IMR-90 (cell line): Measurements from ENCODE around the gene MAGEB2. TPM values are rescaled to one million over a fixed set of nuclear protein-coding genes. Genes with fewer than 3 reads are reported as not detected.

Source experiments
- ATAC-seq: fragments of 200-7000 bp; cut with Tn5 transposase; 2 replicates; pipeline ENCODE4 v1.9.1; 2020; ENCODE audit warnings: low read depth, mild to moderate bottlenecking, moderate library complexity
- BruUV-seq: library from RNA; stranded (reverse); fragments of 400-500 nt; replicated peaks from 2 replicates; lab custom pipeline; 2021; lab: Mats Ljungman, UMichigan
- CTCF ChIA-PET: fragments of 300-600 bp; formaldehyde crosslinking; extraction: SDS; loops from one replicate; lab custom pipeline; 2021; ENCODE audit warnings: antibody characterized with exemption; lab: Yijun Ruan, JAX
- POLR2A ChIA-PET: fragments of 300-600 bp; sonication (Branson Sonifier 250); formaldehyde crosslinking; loops from one replicate; lab custom pipeline; 2022; ENCODE audit warnings: antibody characterized with exemption; ENCODE audit not compliant: unreplicated experiment; lab: Charles Lee
- DNase-seq: peaks from one replicate; pipeline ENCODE4 v3.0.0; 2013
- H2AFZ ChIP-seq: replicated peaks from 2 replicates; pipeline ENCODE3; 2013; ENCODE audit warnings: low read length, mild to moderate bottlenecking; ENCODE audit not compliant: poor library complexity
- H2AK5ac ChIP-seq: 2 replicates; pipeline ENCODE4 v1.6.1; 2013; ENCODE audit warnings: low read depth, low read length, inconsistent platforms
- H2AK9ac ChIP-seq: replicated peaks from 2 replicates; pipeline ENCODE3; 2013; ENCODE audit warnings: mild to moderate bottlenecking, low read depth, low read length, moderate library complexity; ENCODE audit not compliant: poor library complexity
- H2BK120ac ChIP-seq: 2 replicates; pipeline ENCODE4 v1.6.1; 2013; ENCODE audit warnings: low read depth, low read length, inconsistent platforms
- H2BK15ac ChIP-seq: 3 replicates; pipeline ENCODE4 v1.6.1; 2013; ENCODE audit warnings: low read depth, low read length, inconsistent platforms
- H2BK20ac ChIP-seq: 2 replicates; pipeline ENCODE4 v1.6.1; 2013; ENCODE audit warnings: low read depth, mild to moderate bottlenecking, inconsistent platforms, low read length, moderate library complexity
- H2BK5ac ChIP-seq: 2 replicates; pipeline ENCODE4 v1.6.1; 2013; ENCODE audit warnings: mild to moderate bottlenecking, low read depth, low read length, inconsistent platforms; ENCODE audit not compliant: poor library complexity, severe bottlenecking
- H3K14ac ChIP-seq: replicated peaks from 2 replicates; pipeline ENCODE4 v1.6.1; 2013; ENCODE audit warnings: low read depth, low read length, inconsistent platforms
- H3K18ac ChIP-seq: 2 replicates; pipeline ENCODE4 v1.6.1; 2013; ENCODE audit warnings: low read depth, low read length, control low read depth
- H3K23ac ChIP-seq: 2 replicates; pipeline ENCODE4 v1.6.1; 2013; ENCODE audit warnings: low read depth, low read length, inconsistent platforms
- H3K27ac ChIP-seq: 2 replicates; pipeline ENCODE4 v1.5.1; 2013; ENCODE audit warnings: mild to moderate bottlenecking, control low read depth, low read length; ENCODE audit not compliant: insufficient read depth
- H3K27me3 ChIP-seq: 2 replicates; pipeline ENCODE4 v1.6.1; 2013; ENCODE audit warnings: low read length; ENCODE audit not compliant: control insufficient read depth, insufficient read depth
- H3K36me3 ChIP-seq: 2 replicates; pipeline ENCODE4 v1.6.1; 2013; ENCODE audit warnings: low read length, mixed read lengths; ENCODE audit not compliant: control insufficient read depth, insufficient read depth
- H3K4ac ChIP-seq: 2 replicates; pipeline ENCODE4 v1.6.1; 2013; ENCODE audit warnings: low read depth, low read length, inconsistent platforms
- H3K4me1 ChIP-seq: 2 replicates; pipeline ENCODE4 v1.6.1; 2013; ENCODE audit warnings: low read length, mixed read lengths; ENCODE audit not compliant: control insufficient read depth, insufficient read depth
- H3K4me2 ChIP-seq: 2 replicates; pipeline ENCODE4 v1.6.1; 2013; ENCODE audit warnings: low read depth, mild to moderate bottlenecking, control low read depth, low read length, moderate library complexity
- H3K4me3 ChIP-seq: 2 replicates; pipeline ENCODE4 v1.5.1; 2013; ENCODE audit warnings: low read depth, mild to moderate bottlenecking, control low read depth, low read length, moderate library complexity; ENCODE audit not compliant: insufficient read depth
- H3K56ac ChIP-seq: 2 replicates; pipeline ENCODE4 v1.6.1; 2013; ENCODE audit warnings: low read length, inconsistent platforms; ENCODE audit not compliant: insufficient read depth; ENCODE audit errors: extremely low read depth
- H3K79me1 ChIP-seq, 2 experiments: 2 replicates each; pipeline ENCODE4 v1.6.1; 2013; ENCODE audit warnings: low read length in 2 of 2, inconsistent platforms in 1 of 2, low read depth in 1 of 2
- H3K9ac ChIP-seq: 2 replicates; pipeline ENCODE4 v1.6.1; 2013; ENCODE audit warnings: low read depth, low read length, control low read depth
- H3K9me1 ChIP-seq: 2 replicates; pipeline ENCODE4 v1.6.1; 2013; ENCODE audit warnings: low read length, inconsistent platforms; ENCODE audit not compliant: insufficient read depth
- H3K9me3 ChIP-seq: 2 replicates; pipeline ENCODE4 v1.6.1; 2013; ENCODE audit warnings: low read length; ENCODE audit not compliant: control insufficient read depth, insufficient read depth
- H4K20me1 ChIP-seq: 2 replicates; pipeline ENCODE4 v1.6.1; 2013; ENCODE audit warnings: low read length, inconsistent platforms; ENCODE audit not compliant: insufficient read depth
- H4K5ac ChIP-seq: 2 replicates; pipeline ENCODE4 v1.6.1; 2013; ENCODE audit warnings: mild to moderate bottlenecking, low read depth, low read length, control low read depth
- H4K8ac ChIP-seq, 2 experiments: 2 replicates each; pipeline ENCODE4 v1.6.1; 2013; ENCODE audit warnings: low read depth in 2 of 2, low read length in 2 of 2, control low read depth in 1 of 2, inconsistent platforms in 1 of 2
- H4K91ac ChIP-seq: 2 replicates; pipeline ENCODE4 v1.6.1; 2013; ENCODE audit warnings: low read depth, low read length, inconsistent platforms; ENCODE audit not compliant: insufficient read depth
- CEBPB ChIP-seq: IDR thresholded peaks from 2 replicates; pipeline ENCODE4 v1.6.1; 2012; ENCODE audit warnings: low read depth, low read length, improper control_type of control experiment
- CHD1 ChIP-seq: IDR thresholded peaks from 2 replicates; pipeline ENCODE4 v1.6.1; 2012; ENCODE audit warnings: low read depth, low read length, improper control_type of control experiment
- MAFK ChIP-seq: IDR thresholded peaks from 2 replicates; pipeline ENCODE4 v1.6.1; 2012; ENCODE audit warnings: low read depth, low read length, improper control_type of control experiment
- POLR2A ChIP-seq: IDR thresholded peaks from 2 replicates; pipeline ENCODE4 v1.6.1; 2012; ENCODE audit warnings: mild to moderate bottlenecking, low read depth, low read length
- RAD21 ChIP-seq: IDR thresholded peaks from 2 replicates; pipeline ENCODE4 v1.6.1; 2012; ENCODE audit warnings: low read length, improper control_type of control experiment
- RCOR1 ChIP-seq: IDR thresholded peaks from 2 replicates; pipeline ENCODE4 v1.6.1; 2012; ENCODE audit warnings: mild to moderate bottlenecking, low read length, improper control_type of control experiment; ENCODE audit not compliant: insufficient replicate concordance
- WGBS, 2 experiments: methylation state at CpG; one replicate each; pipeline versions ENCODE4 v1.1.5 to v1.1.7; 2013; ENCODE audit warnings: missing lambda C conversion rate in 2 of 2; ENCODE audit not compliant: insufficient read length in 1 of 2; ENCODE audit errors: extremely low coverage in 2 of 2; 5-methylcytosine and 5-hydroxymethylcytosine counted together
- dilution Hi-C: fragments of 300-500 bp; cut with HindIII; formaldehyde crosslinking; loops from one replicate; pipeline ENCODE4 v1.14.3; 2018; ENCODE audit warnings: low sequenced_read_pairs; ENCODE audit not compliant: unreplicated experiment
- in situ Hi-C: fragments of 300-500 bp; cut with MboI; formaldehyde crosslinking; loops from 3 replicates; pipeline ENCODE4 v1.14.3; 2019; ENCODE audit warnings: low sequenced_read_pairs, inconsistent platforms, mixed read lengths
- intact Hi-C: fragments of 100-400 bp; cut with micrococcal nuclease; formaldehyde crosslinking; loops from 2 replicates; pipeline ENCODE4 v1.10.0; 2022
- polyA plus RNA-seq, 3 experiments: library from polyadenylated mRNA; depleted of rRNA; stranded (reverse); fragments of >200 nt; gene quantifications; 2 replicates each; pipeline ENCODE4 v1.2.3, GENCODE V29; 2012; ENCODE audit warnings: low replicate concordance in 1 of 3
- total RNA-seq: library from RNA; depleted of rRNA; stranded (reverse); fragments of >200 nt; gene quantifications from 2 replicates; pipeline ENCODE4 v1.2.3, GENCODE V29; 2012
- TF ChIP-seq, protein P1 (sequence below): fragments of 150-350 bp; IDR thresholded peaks from 2 replicates; pipeline ENCODE4 v1.6.1; 2016; ENCODE audit warnings: low read depth, mild to moderate bottlenecking, low read length, moderate library complexity, borderline replicate concordance

Gene MAGEB2
- total and polyA plus RNA-seq, 2 of the 4 experiments (the other 2 are of a cell fraction) = not detected

DNA sequence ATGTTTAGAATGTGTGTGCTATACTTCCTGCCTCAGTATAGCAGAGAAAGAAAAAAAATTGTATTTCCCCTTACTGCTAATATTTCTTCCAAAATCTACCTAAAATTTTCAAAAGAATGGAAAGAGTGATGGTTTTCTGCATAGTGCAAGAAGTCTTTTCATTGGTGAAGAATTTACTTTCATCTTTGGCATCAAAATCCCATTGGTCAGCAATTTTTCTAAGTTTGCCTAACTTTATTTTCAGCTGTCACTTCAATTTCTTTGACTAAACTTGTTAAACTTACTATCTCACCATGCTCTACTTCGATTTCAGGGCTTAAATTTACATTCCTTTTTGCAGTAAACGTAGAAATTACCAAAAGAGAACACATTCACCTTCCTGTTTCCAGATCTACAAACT is 44.5 kb upstream of the MAGEB2 start:
- dilution Hi-C loops = no loop called here
- Histone ChIP-seq H4K20me1 (no peaks in the 10 kb centered on the region), H3K9me1 (no peaks in the 10 kb centered on the region), H2BK15ac (no peak overlapping the region), H2BK120ac (no peak overlapping the region), H2AK9ac (no peak overlapping the region), H3K4ac (no peak overlapping the region), H3K36me3 (no peaks in the 10 kb centered on the region), H3K9ac (no peak overlapping the region), H3K56ac (no peak overlapping the region), H4K5ac (no peak overlapping the region), H3K4me1 (no peaks in the 10 kb centered on the region), H4K8ac (no peak overlapping the region), H3K18ac (no peak overlapping the region), H2AFZ (no peak overlapping the region), H2BK20ac (no peak overlapping the region), H4K91ac (no peak overlapping the region), H3K23ac (no peak overlapping the region), H3K9me3 (no peaks in the 10 kb centered on the region), H3K79me1 (no peaks in the 10 kb centered on the region), H3K27me3 (no peaks in the 10 kb centered on the region; the same call in 1 of the 2 replicates), H3K4me3 (no peak overlapping the region), H3K14ac (no peak overlapping the region), H2BK5ac (no peak overlapping the region), H2AK5ac (no peak overlapping the region), H3K27ac (no peak overlapping the region), H3K4me2 (no peak overlapping the region)
- in situ Hi-C loops = no loop called here
- DNase-seq = no peak
- intact Hi-C loops = no loop called here
- POLR2A ChIA-PET = no interaction called here
- ATAC-seq = no peak
- WGBS, 2 experiments = 0% methylated on average over 1 of the region's 2 CpGs; no CpG with 5 or more reads in 1 of the 2 experiments
- no TSS peak for BruUV-seq
- CTCF ChIA-PET = no interaction called here
- TF ChIP-seq RAD21 = no peak
- TF ChIP-seq, protein P1, sequence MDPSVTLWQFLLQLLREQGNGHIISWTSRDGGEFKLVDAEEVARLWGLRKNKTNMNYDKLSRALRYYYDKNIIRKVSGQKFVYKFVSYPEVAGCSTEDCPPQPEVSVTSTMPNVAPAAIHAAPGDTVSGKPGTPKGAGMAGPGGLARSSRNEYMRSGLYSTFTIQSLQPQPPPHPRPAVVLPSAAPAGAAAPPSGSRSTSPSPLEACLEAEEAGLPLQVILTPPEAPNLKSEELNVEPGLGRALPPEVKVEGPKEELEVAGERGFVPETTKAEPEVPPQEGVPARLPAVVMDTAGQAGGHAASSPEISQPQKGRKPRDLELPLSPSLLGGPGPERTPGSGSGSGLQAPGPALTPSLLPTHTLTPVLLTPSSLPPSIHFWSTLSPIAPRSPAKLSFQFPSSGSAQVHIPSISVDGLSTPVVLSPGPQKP = no peak
- peak; percentile 91 for TF ChIP-seq MAFK
- no peak for TF ChIP-seq CHD1
- TF ChIP-seq POLR2A = no peak
- TF ChIP-seq RCOR1 = no peak
- no peak for TF ChIP-seq CEBPB
